IMR-90 (cell line): Measurements from ENCODE around the gene LMAN2. TPM values are rescaled to one million over a fixed set of nuclear protein-coding genes. Genes with fewer than 3 reads are reported as not detected.

Source experiments
- ATAC-seq: fragments of 200-7000 bp; cut with Tn5 transposase; 2 replicates; pipeline ENCODE4 v1.9.1; 2020; ENCODE audit warnings: low read depth, mild to moderate bottlenecking, moderate library complexity
- BruUV-seq: library from RNA; stranded (reverse); fragments of 400-500 nt; replicated peaks from 2 replicates; lab custom pipeline; 2021; lab: Mats Ljungman, UMichigan
- CTCF ChIA-PET: fragments of 300-600 bp; formaldehyde crosslinking; extraction: SDS; loops from one replicate; lab custom pipeline; 2021; ENCODE audit warnings: antibody characterized with exemption; lab: Yijun Ruan, JAX
- POLR2A ChIA-PET: fragments of 300-600 bp; sonication (Branson Sonifier 250); formaldehyde crosslinking; loops from one replicate; lab custom pipeline; 2022; ENCODE audit warnings: antibody characterized with exemption; ENCODE audit not compliant: unreplicated experiment; lab: Charles Lee
- DNase-seq: peaks from one replicate; pipeline ENCODE4 v3.0.0; 2013
- H2AFZ ChIP-seq: replicated peaks from 2 replicates; pipeline ENCODE3; 2013; ENCODE audit warnings: low read length, mild to moderate bottlenecking; ENCODE audit not compliant: poor library complexity
- H2AK5ac ChIP-seq: 2 replicates; pipeline ENCODE4 v1.6.1; 2013; ENCODE audit warnings: low read depth, low read length, inconsistent platforms
- H2AK9ac ChIP-seq: replicated peaks from 2 replicates; pipeline ENCODE3; 2013; ENCODE audit warnings: mild to moderate bottlenecking, low read depth, low read length, moderate library complexity; ENCODE audit not compliant: poor library complexity
- H2BK120ac ChIP-seq: 2 replicates; pipeline ENCODE4 v1.6.1; 2013; ENCODE audit warnings: low read depth, low read length, inconsistent platforms
- H2BK15ac ChIP-seq: 3 replicates; pipeline ENCODE4 v1.6.1; 2013; ENCODE audit warnings: low read depth, low read length, inconsistent platforms
- H2BK20ac ChIP-seq: 2 replicates; pipeline ENCODE4 v1.6.1; 2013; ENCODE audit warnings: low read depth, mild to moderate bottlenecking, inconsistent platforms, low read length, moderate library complexity
- H2BK5ac ChIP-seq: 2 replicates; pipeline ENCODE4 v1.6.1; 2013; ENCODE audit warnings: mild to moderate bottlenecking, low read depth, low read length, inconsistent platforms; ENCODE audit not compliant: poor library complexity, severe bottlenecking
- H3K14ac ChIP-seq: replicated peaks from 2 replicates; pipeline ENCODE4 v1.6.1; 2013; ENCODE audit warnings: low read depth, low read length, inconsistent platforms
- H3K18ac ChIP-seq: 2 replicates; pipeline ENCODE4 v1.6.1; 2013; ENCODE audit warnings: low read depth, low read length, control low read depth
- H3K23ac ChIP-seq: 2 replicates; pipeline ENCODE4 v1.6.1; 2013; ENCODE audit warnings: low read depth, low read length, inconsistent platforms
- H3K27ac ChIP-seq: 2 replicates; pipeline ENCODE4 v1.5.1; 2013; ENCODE audit warnings: mild to moderate bottlenecking, control low read depth, low read length; ENCODE audit not compliant: insufficient read depth
- H3K27me3 ChIP-seq: 2 replicates; pipeline ENCODE4 v1.6.1; 2013; ENCODE audit warnings: low read length; ENCODE audit not compliant: control insufficient read depth, insufficient read depth
- H3K36me3 ChIP-seq: 2 replicates; pipeline ENCODE4 v1.6.1; 2013; ENCODE audit warnings: low read length, mixed read lengths; ENCODE audit not compliant: control insufficient read depth, insufficient read depth
- H3K4ac ChIP-seq: 2 replicates; pipeline ENCODE4 v1.6.1; 2013; ENCODE audit warnings: low read depth, low read length, inconsistent platforms
- H3K4me1 ChIP-seq: 2 replicates; pipeline ENCODE4 v1.6.1; 2013; ENCODE audit warnings: low read length, mixed read lengths; ENCODE audit not compliant: control insufficient read depth, insufficient read depth
- H3K4me2 ChIP-seq: 2 replicates; pipeline ENCODE4 v1.6.1; 2013; ENCODE audit warnings: low read depth, mild to moderate bottlenecking, control low read depth, low read length, moderate library complexity
- H3K4me3 ChIP-seq: 2 replicates; pipeline ENCODE4 v1.5.1; 2013; ENCODE audit warnings: low read depth, mild to moderate bottlenecking, control low read depth, low read length, moderate library complexity; ENCODE audit not compliant: insufficient read depth
- H3K56ac ChIP-seq: 2 replicates; pipeline ENCODE4 v1.6.1; 2013; ENCODE audit warnings: low read length, inconsistent platforms; ENCODE audit not compliant: insufficient read depth; ENCODE audit errors: extremely low read depth
- H3K79me1 ChIP-seq, 2 experiments: 2 replicates each; pipeline ENCODE4 v1.6.1; 2013; ENCODE audit warnings: low read length in 2 of 2, inconsistent platforms in 1 of 2, low read depth in 1 of 2
- H3K9ac ChIP-seq: 2 replicates; pipeline ENCODE4 v1.6.1; 2013; ENCODE audit warnings: low read depth, low read length, control low read depth
- H3K9me1 ChIP-seq: 2 replicates; pipeline ENCODE4 v1.6.1; 2013; ENCODE audit warnings: low read length, inconsistent platforms; ENCODE audit not compliant: insufficient read depth
- H3K9me3 ChIP-seq: 2 replicates; pipeline ENCODE4 v1.6.1; 2013; ENCODE audit warnings: low read length; ENCODE audit not compliant: control insufficient read depth, insufficient read depth
- H4K20me1 ChIP-seq: 2 replicates; pipeline ENCODE4 v1.6.1; 2013; ENCODE audit warnings: low read length, inconsistent platforms; ENCODE audit not compliant: insufficient read depth
- H4K5ac ChIP-seq: 2 replicates; pipeline ENCODE4 v1.6.1; 2013; ENCODE audit warnings: mild to moderate bottlenecking, low read depth, low read length, control low read depth
- H4K8ac ChIP-seq, 2 experiments: 2 replicates each; pipeline ENCODE4 v1.6.1; 2013; ENCODE audit warnings: low read depth in 2 of 2, low read length in 2 of 2, control low read depth in 1 of 2, inconsistent platforms in 1 of 2
- H4K91ac ChIP-seq: 2 replicates; pipeline ENCODE4 v1.6.1; 2013; ENCODE audit warnings: low read depth, low read length, inconsistent platforms; ENCODE audit not compliant: insufficient read depth
- BHLHE40 ChIP-seq: fragments of 150-350 bp; IDR thresholded peaks from 2 replicates; pipeline ENCODE4 v1.6.1; 2016; ENCODE audit warnings: mild to moderate bottlenecking, low read depth, low read length
- CEBPB ChIP-seq: IDR thresholded peaks from 2 replicates; pipeline ENCODE4 v1.6.1; 2012; ENCODE audit warnings: low read depth, low read length, improper control_type of control experiment
- CHD1 ChIP-seq: IDR thresholded peaks from 2 replicates; pipeline ENCODE4 v1.6.1; 2012; ENCODE audit warnings: low read depth, low read length, improper control_type of control experiment
- CTCF ChIP-seq: conservative IDR thresholded peaks from 2 replicates; pipeline ENCODE4 v1.5.1; 2012; ENCODE audit warnings: mild to moderate bottlenecking, low read depth, low read length, improper control_type of control experiment
- ELK1 ChIP-seq: fragments of 150-350 bp; IDR thresholded peaks from 2 replicates; pipeline ENCODE4 v1.6.1; 2016; ENCODE audit warnings: low read depth, mild to moderate bottlenecking, low read length, moderate library complexity, borderline replicate concordance
- FOS ChIP-seq: fragments of 150-350 bp; IDR thresholded peaks from 2 replicates; pipeline ENCODE4 v1.6.1; 2016; ENCODE audit warnings: low read depth, low read length
- MAFK ChIP-seq: IDR thresholded peaks from 2 replicates; pipeline ENCODE4 v1.6.1; 2012; ENCODE audit warnings: low read depth, low read length, improper control_type of control experiment
- MAZ ChIP-seq: IDR thresholded peaks from 2 replicates; pipeline ENCODE4 v1.6.1; 2012; ENCODE audit warnings: low read depth, mild to moderate bottlenecking, low read length, improper control_type of control experiment, moderate library complexity, borderline replicate concordance
- MXI1 ChIP-seq: IDR thresholded peaks from 2 replicates; pipeline ENCODE4 v1.6.1; 2012; ENCODE audit warnings: low read depth, mild to moderate bottlenecking, low read length, moderate library complexity, borderline replicate concordance
- NFE2L2 ChIP-seq: fragments of 150-350 bp; IDR thresholded peaks from 2 replicates; pipeline ENCODE4 v1.6.1; 2016; ENCODE audit warnings: low read depth, mild to moderate bottlenecking, low read length
- POLR2A ChIP-seq: IDR thresholded peaks from 2 replicates; pipeline ENCODE4 v1.6.1; 2012; ENCODE audit warnings: mild to moderate bottlenecking, low read depth, low read length
- RAD21 ChIP-seq: IDR thresholded peaks from 2 replicates; pipeline ENCODE4 v1.6.1; 2012; ENCODE audit warnings: low read length, improper control_type of control experiment
- RCOR1 ChIP-seq: IDR thresholded peaks from 2 replicates; pipeline ENCODE4 v1.6.1; 2012; ENCODE audit warnings: mild to moderate bottlenecking, low read length, improper control_type of control experiment; ENCODE audit not compliant: insufficient replicate concordance
- RFX5 ChIP-seq: IDR thresholded peaks from 2 replicates; pipeline ENCODE4 v1.8.0; 2012; ENCODE audit warnings: low read depth, mild to moderate bottlenecking, low read length, moderate library complexity
- SMC3 ChIP-seq: fragments of 150-350 bp; IDR thresholded peaks from 2 replicates; pipeline ENCODE4 v1.6.1; 2016; ENCODE audit warnings: low read depth, mild to moderate bottlenecking, antibody characterized with exemption, low read length, moderate library complexity
- USF2 ChIP-seq: fragments of 150-350 bp; IDR thresholded peaks from 2 replicates; pipeline ENCODE4 v1.6.1; 2017; ENCODE audit warnings: mild to moderate bottlenecking, antibody characterized with exemption, low read length, low read depth
- WGBS, 2 experiments: methylation state at CpG; one replicate each; pipeline versions ENCODE4 v1.1.5 to v1.1.7; 2013; ENCODE audit warnings: missing lambda C conversion rate in 2 of 2; ENCODE audit not compliant: insufficient read length in 1 of 2; ENCODE audit errors: extremely low coverage in 2 of 2; 5-methylcytosine and 5-hydroxymethylcytosine counted together
- dilution Hi-C: fragments of 300-500 bp; cut with HindIII; formaldehyde crosslinking; loops from one replicate; pipeline ENCODE4 v1.14.3; 2018; ENCODE audit warnings: low sequenced_read_pairs; ENCODE audit not compliant: unreplicated experiment
- in situ Hi-C: fragments of 300-500 bp; cut with MboI; formaldehyde crosslinking; loops from 3 replicates; pipeline ENCODE4 v1.14.3; 2019; ENCODE audit warnings: low sequenced_read_pairs, inconsistent platforms, mixed read lengths
- intact Hi-C: fragments of 100-400 bp; cut with micrococcal nuclease; formaldehyde crosslinking; loops from 2 replicates; pipeline ENCODE4 v1.10.0; 2022
- polyA plus RNA-seq, 3 experiments: library from polyadenylated mRNA; depleted of rRNA; stranded (reverse); fragments of >200 nt; gene quantifications; 2 replicates each; pipeline ENCODE4 v1.2.3, GENCODE V29; 2012; ENCODE audit warnings: low replicate concordance in 1 of 3
- total RNA-seq: library from RNA; depleted of rRNA; stranded (reverse); fragments of >200 nt; gene quantifications from 2 replicates; pipeline ENCODE4 v1.2.3, GENCODE V29; 2012

LMAN2 gene
- total and polyA plus RNA-seq, 2 of the 4 experiments (the other 2 are of a cell fraction): 253 to 303 TPM

GRCh38 chr5:177301503-177302165 lies 49.8 kb downstream of the LMAN2 start:
- BruUV-seq: no TSS peak
- H3K36me3 ChIP-seq: peaks cover 25% of the 10 kb centered on the region
- no peak overlapping the region for H4K5ac ChIP-seq
- no peak overlapping the region for H3K56ac ChIP-seq
- peaks cover 12 to 68% of the 10 kb centered on the region in 2 experiments for H3K79me1 ChIP-seq
- H3K23ac ChIP-seq: 0 out of 2 replicates have a peak overlapping the region, but pooled peaks have one; percentile 17
- H2AK9ac ChIP-seq: no peak overlapping the region
- H3K18ac ChIP-seq: no peak overlapping the region
- no peak overlapping the region for H2BK15ac ChIP-seq
- intact Hi-C loops (no loop called here), in situ Hi-C loops (no loop called here), dilution Hi-C loops (no loop called here)
- no peak overlapping the region for H2BK20ac ChIP-seq
- POLR2A ChIA-PET: no interaction called here
- H2AK5ac ChIP-seq: no peak overlapping the region
- H2BK5ac ChIP-seq: no peak overlapping the region
- peaks cover 25% of the 10 kb centered on the region for H4K20me1 ChIP-seq
- H2BK120ac ChIP-seq: no peak overlapping the region
- H4K8ac ChIP-seq: no peak overlapping the region
- H3K27me3 ChIP-seq: no peaks in the 10 kb centered on the region
- CTCF ChIA-PET: interaction anchor here (1.1 kb wide), 1 partner anchor 188 kb away, joined by 3 read pairs; no protein-coding TSS in a partner anchor
- no peak overlapping the region for H3K27ac ChIP-seq
- ATAC-seq: no peak
- H3K9ac ChIP-seq: no peak overlapping the region
- H3K9me1 ChIP-seq: peaks cover 8% of the 10 kb centered on the region; the same call in 1 of the 2 replicates
- H3K4ac ChIP-seq: no peak overlapping the region
- peaks cover 12% of the 10 kb centered on the region for H3K4me1 ChIP-seq
- TF ChIP-seq ELK1 (no peak), NFE2L2 (no peak), CTCF (no peak), RFX5 (no peak), CHD1 (no peak), BHLHE40 (no peak), MAZ (no peak), USF2 (no peak), POLR2A (no peak), SMC3 (no peak), RCOR1 (no peak), MAFK (no peak), FOS (no peak), MXI1 (no peak), RAD21 (no peak), CEBPB (no peak)
- no peak overlapping the region for H3K4me2 ChIP-seq
- H3K14ac ChIP-seq: no peak overlapping the region
- 80% methylated on average over 2 of the region's 7 CpGs; no CpG with 5 or more reads in 1 of the 2 experiments for WGBS, 2 experiments
- no peaks in the 10 kb centered on the region for H3K9me3 ChIP-seq
- no peak for DNase-seq
- no peak overlapping the region for H4K91ac ChIP-seq
- H3K4me3 ChIP-seq: no peak overlapping the region
- no peak overlapping the region for H2AFZ ChIP-seq
